Measurements from ENCODE around the gene C5orf24.

DNA sequence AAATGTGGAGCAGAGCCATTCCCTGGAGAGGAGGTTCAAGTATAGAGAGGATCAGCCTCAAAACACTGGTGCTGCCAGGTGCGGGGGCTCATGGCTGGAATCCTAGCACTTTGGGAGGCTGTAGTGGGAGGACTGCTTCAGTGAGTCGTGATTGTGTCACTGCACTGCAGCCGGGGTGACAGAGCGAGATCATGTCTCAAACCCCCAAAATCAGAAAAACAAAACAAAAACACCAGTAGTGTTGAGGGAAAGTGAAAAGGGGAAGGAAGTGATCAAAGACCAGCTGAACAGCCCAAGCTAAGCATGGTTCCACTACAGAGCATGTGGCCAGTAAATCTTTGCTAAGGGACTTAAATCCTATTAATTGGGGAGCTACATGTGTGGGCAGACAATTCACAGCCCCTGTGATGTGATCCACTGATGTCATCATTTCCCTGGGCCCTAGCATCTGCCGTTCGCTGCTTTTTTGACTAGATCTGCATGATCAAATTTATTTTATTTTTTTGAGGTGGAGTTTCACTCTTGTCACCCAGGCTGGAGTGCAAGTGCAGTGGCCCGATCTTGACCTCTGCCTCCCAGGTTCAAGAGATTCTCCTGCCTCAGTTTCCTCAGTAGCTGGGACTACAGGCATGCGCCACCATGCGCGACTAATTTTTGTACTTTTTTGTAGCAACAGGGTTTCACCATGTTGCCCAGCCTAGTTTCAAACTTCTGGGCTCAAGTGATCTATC, 56.5 kb downstream of the C5orf24 start:
- TF ChIP-seq, protein P1, sequence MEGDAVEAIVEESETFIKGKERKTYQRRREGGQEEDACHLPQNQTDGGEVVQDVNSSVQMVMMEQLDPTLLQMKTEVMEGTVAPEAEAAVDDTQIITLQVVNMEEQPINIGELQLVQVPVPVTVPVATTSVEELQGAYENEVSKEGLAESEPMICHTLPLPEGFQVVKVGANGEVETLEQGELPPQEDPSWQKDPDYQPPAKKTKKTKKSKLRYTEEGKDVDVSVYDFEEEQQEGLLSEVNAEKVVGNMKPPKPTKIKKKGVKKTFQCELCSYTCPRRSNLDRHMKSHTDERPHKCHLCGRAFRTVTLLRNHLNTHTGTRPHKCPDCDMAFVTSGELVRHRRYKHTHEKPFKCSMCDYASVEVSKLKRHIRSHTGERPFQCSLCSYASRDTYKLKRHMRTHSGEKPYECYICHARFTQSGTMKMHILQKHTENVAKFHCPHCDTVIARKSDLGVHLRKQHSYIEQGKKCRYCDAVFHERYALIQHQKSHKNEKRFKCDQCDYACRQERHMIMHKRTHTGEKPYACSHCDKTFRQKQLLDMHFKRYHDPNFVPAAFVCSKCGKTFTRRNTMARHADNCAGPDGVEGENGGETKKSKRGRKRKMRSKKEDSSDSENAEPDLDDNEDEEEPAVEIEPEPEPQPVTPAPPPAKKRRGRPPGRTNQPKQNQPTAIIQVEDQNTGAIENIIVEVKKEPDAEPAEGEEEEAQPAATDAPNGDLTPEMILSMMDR (IDR thresholded peaks at IDR 0.05), result no peak
- TF ChIP-seq POLR2A (IDR thresholded peaks at IDR 0.05), result no peak
